A673 (cell line): ENCODE measurements around the gene NUDCD3. TPM values are rescaled to one million over a fixed set of nuclear protein-coding genes. Genes with fewer than 3 reads are reported as not detected.

Experiments used
- BruUV-seq: library from RNA; stranded (reverse); fragments of 400-500 nt; replicated peaks from 2 replicates; lab custom pipeline; 2021; lab: Mats Ljungman, UMichigan
- CTCF ChIA-PET: fragments of 300-600 bp; sonication (Branson Sonifier 250); formaldehyde crosslinking; loops from one replicate; lab custom pipeline; 2022; ENCODE audit warnings: antibody characterized with exemption; lab: Charles Lee
- POLR2A ChIA-PET: fragments of 300-600 bp; sonication (Branson Sonifier 250); formaldehyde crosslinking; loops from one replicate; lab custom pipeline; 2022; ENCODE audit warnings: antibody characterized with exemption; ENCODE audit not compliant: low non-redundant PET; lab: Charles Lee
- DNase-seq: peaks from one replicate; pipeline ENCODE4 v3.0.0-alpha.2; 2015; ENCODE audit warnings: low spot score
- H3K27ac ChIP-seq: fragments of 200-600 bp; sonication (generic); 2 replicates; pipeline ENCODE4 v1.5.1; 2016; ENCODE audit warnings: mixed run types, low read depth, mild to moderate bottlenecking, mixed read lengths, antibody characterized with exemption, low read length; ENCODE audit not compliant: poor library complexity, severe bottlenecking
- H3K27me3 ChIP-seq: fragments of 200-600 bp; sonication (generic); replicated peaks from 2 replicates; pipeline ENCODE4 v1.6.1; 2017; ENCODE audit warnings: mixed run types, low read depth, mild to moderate bottlenecking, mixed read lengths, antibody characterized with exemption, low read length; ENCODE audit not compliant: insufficient read depth, poor library complexity
- H3K36me3 ChIP-seq: fragments of 200-600 bp; sonication (generic); 2 replicates; pipeline ENCODE4 v1.6.1; 2016; ENCODE audit warnings: mixed run types, mild to moderate bottlenecking, mixed read lengths, antibody characterized with exemption, low read length; ENCODE audit not compliant: insufficient read depth, poor library complexity, severe bottlenecking
- H3K4me1 ChIP-seq: fragments of 200-600 bp; sonication (generic); 2 replicates; pipeline ENCODE4 v1.6.1; 2017; ENCODE audit warnings: mixed run types, mild to moderate bottlenecking, mixed read lengths, antibody characterized with exemption, low read length; ENCODE audit not compliant: insufficient read depth, poor library complexity, severe bottlenecking
- H3K4me3 ChIP-seq: fragments of 200-600 bp; sonication (generic); 2 replicates; pipeline ENCODE4 v1.5.1; 2016; ENCODE audit warnings: low read depth, mixed run types, mild to moderate bottlenecking, mixed read lengths, low read length; ENCODE audit not compliant: poor library complexity, severe bottlenecking
- H3K9me3 ChIP-seq: fragments of 200-600 bp; sonication (generic); 2 replicates; pipeline ENCODE4 v1.6.1; 2016; ENCODE audit warnings: mixed run types, low read depth, mild to moderate bottlenecking, mixed read lengths, antibody characterized with exemption, low read length; ENCODE audit not compliant: poor library complexity, severe bottlenecking
- CTCF ChIP-seq: fragments of 300-800, 200-600 bp; sonication (generic); conservative IDR thresholded peaks from 2 replicates; pipeline ENCODE4 v1.5.1; 2017; ENCODE audit warnings: low read depth, mild to moderate bottlenecking, antibody characterized with exemption, low read length, moderate library complexity, mixed read lengths
- EZH2 ChIP-seq: fragments of 200-600 bp; sonication (generic); IDR thresholded peaks from 2 replicates; pipeline ENCODE4 v1.6.1; 2017; ENCODE audit warnings: borderline replicate concordance, low read depth, mild to moderate bottlenecking, mixed read lengths, antibody characterized with exemption, low read length; ENCODE audit not compliant: poor library complexity, severe bottlenecking
- intact Hi-C: fragments of 100-400 bp; cut with micrococcal nuclease; formaldehyde crosslinking; loops from one replicate; pipeline ENCODE4 v1.10.0; 2022; ENCODE audit not compliant: unreplicated experiment
- total RNA-seq: library from RNA; stranded (reverse); gene quantifications from 2 replicates; pipeline ENCODE4 v1.2.3, GENCODE V29; 2021

Gene NUDCD3
- total RNA-seq, 1 experiment from 2014 or later: 119 TPM

DNA sequence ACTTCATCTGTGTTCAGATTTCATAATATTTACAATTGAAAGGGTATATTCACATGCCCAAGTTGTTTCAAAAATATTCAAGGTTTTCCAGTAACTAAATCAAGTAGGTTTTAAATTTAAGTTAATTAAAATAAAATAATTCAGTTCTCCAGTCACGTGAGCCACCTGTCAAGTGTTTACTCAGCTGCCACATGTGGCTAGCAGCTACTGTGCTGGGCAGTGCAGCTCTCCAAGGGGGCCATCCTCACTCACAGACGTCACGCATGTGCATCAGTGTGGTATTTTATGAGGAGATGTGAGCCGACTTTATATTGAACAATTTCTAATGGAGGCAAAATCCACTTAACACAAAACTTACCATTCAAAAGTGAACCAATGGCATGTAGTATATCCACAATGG lies 95.4 kb downstream of the NUDCD3 start:
- H3K27ac ChIP-seq: no peak overlapping the region
- intact Hi-C loops: no loop called here
- H3K4me1 ChIP-seq: peaks cover 21% of the 10 kb centered on the region
- TF ChIP-seq EZH2: no peak
- no peak for TF ChIP-seq CTCF
- no peaks in the 10 kb centered on the region for H3K27me3 ChIP-seq
- no peak overlapping the region for H3K4me3 ChIP-seq
- no peaks in the 10 kb centered on the region for H3K9me3 ChIP-seq
- H3K36me3 ChIP-seq: peaks cover 7% of the 10 kb centered on the region
- POLR2A ChIA-PET: no interaction called here
- DNase-seq: no peak
- CTCF ChIA-PET: no interaction called here
- BruUV-seq: no TSS peak

GRCh38 chr7:44394636-44395035 lies 95.8 kb downstream of the NUDCD3 start:
- BruUV-seq: no TSS peak
- H3K4me3 ChIP-seq: no peak overlapping the region
- H3K4me1 ChIP-seq: peaks cover 17% of the 10 kb centered on the region
- no peak for DNase-seq
- peaks cover 7% of the 10 kb centered on the region for H3K36me3 ChIP-seq
- TF ChIP-seq EZH2: no peak
- ChIA-PET POLR2A (no interaction called here), CTCF (no interaction called here)
- no peak overlapping the region for H3K27ac ChIP-seq
- no peaks in the 10 kb centered on the region for H3K9me3 ChIP-seq
- intact Hi-C loops: no loop called here
- no peaks in the 10 kb centered on the region for H3K27me3 ChIP-seq

DNA sequence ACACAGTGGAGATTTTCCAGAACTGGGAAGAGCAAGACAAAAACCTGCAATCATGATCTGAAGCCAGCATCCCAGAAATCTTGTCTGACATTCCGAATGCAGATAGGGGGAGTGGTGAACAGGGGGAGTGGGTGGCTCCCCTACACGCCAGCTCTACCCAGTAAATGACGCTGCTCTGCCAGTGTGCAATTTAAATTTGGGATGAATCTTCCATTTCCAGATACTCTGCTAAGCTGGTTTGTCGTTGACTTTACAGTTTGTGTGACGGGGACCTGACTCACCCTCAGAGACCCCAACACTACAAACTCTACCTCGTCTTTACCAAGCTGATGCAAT lies 96.4 kb downstream of the NUDCD3 start:
- BruUV-seq: no TSS peak

More for the DNA sequence above, 96.4 kb downstream of the NUDCD3 start:
- TF ChIP-seq EZH2 (no peak), CTCF (no peak)
- ChIA-PET POLR2A (no interaction called here), CTCF (no interaction called here)
- H3K9me3 ChIP-seq: no peaks in the 10 kb centered on the region
- peaks cover 7% of the 10 kb centered on the region for H3K36me3 ChIP-seq
- no peak overlapping the region for H3K27ac ChIP-seq
- intact Hi-C loops: no loop called here
- peaks cover 11% of the 10 kb centered on the region for H3K4me1 ChIP-seq
- no peak overlapping the region for H3K4me3 ChIP-seq
- DNase-seq: no peak
- no peaks in the 10 kb centered on the region for H3K27me3 ChIP-seq
